H1 (cell line): ENCODE data around the gene CRABP2. TPM values are rescaled to one million over a fixed set of nuclear protein-coding genes. Genes with fewer than 3 reads are reported as not detected.

Experiments
- E2F6 ChIP-seq: IDR thresholded peaks from 2 replicates; pipeline ENCODE4 v1.6.1; 2012; ENCODE audit warnings: inconsistent platforms
- SAP30 ChIP-seq: fragments of 300-600 bp; sonication (generic); IDR thresholded peaks from 2 replicates; pipeline ENCODE4 v1.7.1; 2012; ENCODE audit warnings: low read length, moderate library complexity, mild to moderate bottlenecking, inconsistent platforms; ENCODE audit not compliant: insufficient read depth, insufficient replicate concordance
- YY1 ChIP-seq: IDR thresholded peaks from 2 replicates; pipeline ENCODE4 v1.6.1; 2011; ENCODE audit warnings: low read depth, mild to moderate bottlenecking, low read length
- polyA plus RNA-seq, 7 experiments: library from polyadenylated mRNA; depleted of rRNA in 3 of 7; stranded (reverse) in 5 of 7; unstranded in 2 of 7; fragments of >200 nt in 5 of 7; fragments of 200-250 nt in 2 of 7; gene quantifications; 1 replicate in 5 of 7; 2 replicates in 1 of 7; 4 replicates in 1 of 7; pipeline versions ENCODE4 v1.2.1 to v1.2.3, GENCODE V29; 2011 to 2013; ENCODE audit warnings: missing spikeins in 2 of 7, mixed read lengths in 2 of 7
- total RNA-seq: library from RNA; stranded (reverse); fragmentation: NEBNext Ultra II Directional; extraction: Animal tissue kit (Norgen Biotek cat#: 25700); gene quantifications from 2 replicates; pipeline ENCODE4 v1.2.1, GENCODE V29; 2021
- TF ChIP-seq, protein P1 (sequence below), 3 experiments: IDR thresholded peaks; 1 replicate in 2 of 3; 2 replicates in 1 of 3; pipeline versions ENCODE4 v1.5.1 to v1.6.1; 2011; ENCODE audit warnings: low read length in 3 of 3, mild to moderate bottlenecking in 3 of 3, inconsistent platforms in 2 of 3, low read depth in 1 of 3, moderate library complexity in 1 of 3; ENCODE audit not compliant: insufficient read depth in 1 of 3; ENCODE audit errors: control extremely low read depth in 1 of 3

CRABP2 gene
- total and polyA plus RNA-seq, 2 of the 8 experiments (the other 6 are each of a cell fraction or from before 2014, with no cell fraction given): 69.2 to 119 TPM

GRCh38 chr1:156754219-156754618, 48.8 kb upstream of the CRABP2 start (continued):
- TF ChIP-seq SAP30 (no peak), E2F6 (no peak), YY1 (no peak)
- TF ChIP-seq, protein P1, sequence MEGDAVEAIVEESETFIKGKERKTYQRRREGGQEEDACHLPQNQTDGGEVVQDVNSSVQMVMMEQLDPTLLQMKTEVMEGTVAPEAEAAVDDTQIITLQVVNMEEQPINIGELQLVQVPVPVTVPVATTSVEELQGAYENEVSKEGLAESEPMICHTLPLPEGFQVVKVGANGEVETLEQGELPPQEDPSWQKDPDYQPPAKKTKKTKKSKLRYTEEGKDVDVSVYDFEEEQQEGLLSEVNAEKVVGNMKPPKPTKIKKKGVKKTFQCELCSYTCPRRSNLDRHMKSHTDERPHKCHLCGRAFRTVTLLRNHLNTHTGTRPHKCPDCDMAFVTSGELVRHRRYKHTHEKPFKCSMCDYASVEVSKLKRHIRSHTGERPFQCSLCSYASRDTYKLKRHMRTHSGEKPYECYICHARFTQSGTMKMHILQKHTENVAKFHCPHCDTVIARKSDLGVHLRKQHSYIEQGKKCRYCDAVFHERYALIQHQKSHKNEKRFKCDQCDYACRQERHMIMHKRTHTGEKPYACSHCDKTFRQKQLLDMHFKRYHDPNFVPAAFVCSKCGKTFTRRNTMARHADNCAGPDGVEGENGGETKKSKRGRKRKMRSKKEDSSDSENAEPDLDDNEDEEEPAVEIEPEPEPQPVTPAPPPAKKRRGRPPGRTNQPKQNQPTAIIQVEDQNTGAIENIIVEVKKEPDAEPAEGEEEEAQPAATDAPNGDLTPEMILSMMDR (IDR thresholded peaks at IDR 0.05; ENCODE audit: control extremely low read depth in 1 of 3, insufficient read depth in 1 of 3, low read depth in 1 of 3, low read length in 3 of 3): no peak
